ENCODE measurements around the gene PLEKHG2.
A peak's percentile ranks its signal among the peaks of the same experiment; 100 is the strongest.

Gene PLEKHG2

DNA sequence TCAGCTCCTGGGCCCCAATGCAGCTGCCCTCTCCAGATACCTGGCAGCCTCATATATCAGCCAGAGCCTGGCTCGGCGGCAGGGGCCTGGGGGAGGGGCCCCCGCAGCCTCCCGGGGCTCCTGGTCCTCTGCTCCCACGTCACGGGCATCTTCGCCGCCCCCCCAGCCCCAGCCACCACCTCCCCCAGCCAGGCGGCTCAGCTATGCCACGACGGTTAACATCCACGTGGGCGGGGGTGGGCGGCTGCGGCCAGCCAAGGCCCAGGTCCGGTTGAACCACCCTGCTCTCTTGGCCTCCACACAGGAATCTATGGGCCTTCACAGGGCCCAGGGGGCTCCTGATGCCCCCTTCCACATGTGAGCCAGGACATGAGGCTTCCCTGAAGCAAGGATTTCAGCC is 12.5 kb downstream of the PLEKHG2 start:
- DNase-seq (ENCODE audit: low spot score): no peak
- TF ChIP-seq, protein P1, sequence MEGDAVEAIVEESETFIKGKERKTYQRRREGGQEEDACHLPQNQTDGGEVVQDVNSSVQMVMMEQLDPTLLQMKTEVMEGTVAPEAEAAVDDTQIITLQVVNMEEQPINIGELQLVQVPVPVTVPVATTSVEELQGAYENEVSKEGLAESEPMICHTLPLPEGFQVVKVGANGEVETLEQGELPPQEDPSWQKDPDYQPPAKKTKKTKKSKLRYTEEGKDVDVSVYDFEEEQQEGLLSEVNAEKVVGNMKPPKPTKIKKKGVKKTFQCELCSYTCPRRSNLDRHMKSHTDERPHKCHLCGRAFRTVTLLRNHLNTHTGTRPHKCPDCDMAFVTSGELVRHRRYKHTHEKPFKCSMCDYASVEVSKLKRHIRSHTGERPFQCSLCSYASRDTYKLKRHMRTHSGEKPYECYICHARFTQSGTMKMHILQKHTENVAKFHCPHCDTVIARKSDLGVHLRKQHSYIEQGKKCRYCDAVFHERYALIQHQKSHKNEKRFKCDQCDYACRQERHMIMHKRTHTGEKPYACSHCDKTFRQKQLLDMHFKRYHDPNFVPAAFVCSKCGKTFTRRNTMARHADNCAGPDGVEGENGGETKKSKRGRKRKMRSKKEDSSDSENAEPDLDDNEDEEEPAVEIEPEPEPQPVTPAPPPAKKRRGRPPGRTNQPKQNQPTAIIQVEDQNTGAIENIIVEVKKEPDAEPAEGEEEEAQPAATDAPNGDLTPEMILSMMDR (IDR thresholded peaks at IDR 0.05; ENCODE audit: borderline replicate concordance, control extremely low read depth, extremely low read depth, insufficient read depth, missing control alignments): no peak
- in situ Hi-C loops (cut with MboI; ENCODE audit: low sequenced_read_pairs, unreplicated experiment): no loop called here

GRCh38 chr19:39425744-39426143 is 13.3 kb downstream of the PLEKHG2 start:
- DNase-seq (ENCODE audit: low spot score): no peak
- TF ChIP-seq, protein P1 (IDR thresholded peaks at IDR 0.05; ENCODE audit: borderline replicate concordance, control extremely low read depth, extremely low read depth, insufficient read depth, missing control alignments): no peak
- in situ Hi-C loops (cut with MboI; ENCODE audit: low sequenced_read_pairs, unreplicated experiment): no loop called here

GRCh38 chr19:39426170-39426569 is 13.7 kb downstream of the PLEKHG2 start:
- DNase-seq (ENCODE audit: low spot score): no peak
- TF ChIP-seq, protein P1 (IDR thresholded peaks at IDR 0.05; ENCODE audit: borderline replicate concordance, control extremely low read depth, extremely low read depth, insufficient read depth, missing control alignments): no peak

DNA sequence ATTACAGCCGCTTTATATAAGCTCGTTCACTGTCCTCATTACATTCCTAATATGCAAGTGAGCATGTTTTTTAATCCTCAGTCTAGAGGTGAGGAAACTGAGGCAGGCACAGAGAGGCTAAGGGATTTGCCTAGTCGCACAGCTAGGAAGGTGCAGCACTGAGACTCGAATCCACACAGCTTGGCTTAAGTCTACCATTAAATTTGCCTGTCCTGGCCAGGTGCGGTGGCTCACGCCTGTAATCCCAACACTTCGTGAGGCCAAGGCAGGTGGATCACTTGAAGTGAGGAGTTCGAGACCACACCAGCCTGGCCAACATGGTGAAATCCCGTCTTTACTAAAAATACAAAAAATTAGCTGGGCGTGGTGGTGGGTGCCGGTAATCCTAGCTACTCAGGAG is 15.2 kb downstream of the PLEKHG2 start:
- DNase-seq (ENCODE audit: low spot score): no peak
- in situ Hi-C loops (cut with MboI; ENCODE audit: low sequenced_read_pairs, unreplicated experiment): no loop called here
- TF ChIP-seq, protein P1 (IDR thresholded peaks at IDR 0.05; ENCODE audit: borderline replicate concordance, control extremely low read depth, extremely low read depth, insufficient read depth, missing control alignments): no peak

More at GRCh38 chr19:39426170-39426569, 13.7 kb downstream of the PLEKHG2 start:
- in situ Hi-C loops (cut with MboI; ENCODE audit: low sequenced_read_pairs, unreplicated experiment): no loop called here

DNA sequence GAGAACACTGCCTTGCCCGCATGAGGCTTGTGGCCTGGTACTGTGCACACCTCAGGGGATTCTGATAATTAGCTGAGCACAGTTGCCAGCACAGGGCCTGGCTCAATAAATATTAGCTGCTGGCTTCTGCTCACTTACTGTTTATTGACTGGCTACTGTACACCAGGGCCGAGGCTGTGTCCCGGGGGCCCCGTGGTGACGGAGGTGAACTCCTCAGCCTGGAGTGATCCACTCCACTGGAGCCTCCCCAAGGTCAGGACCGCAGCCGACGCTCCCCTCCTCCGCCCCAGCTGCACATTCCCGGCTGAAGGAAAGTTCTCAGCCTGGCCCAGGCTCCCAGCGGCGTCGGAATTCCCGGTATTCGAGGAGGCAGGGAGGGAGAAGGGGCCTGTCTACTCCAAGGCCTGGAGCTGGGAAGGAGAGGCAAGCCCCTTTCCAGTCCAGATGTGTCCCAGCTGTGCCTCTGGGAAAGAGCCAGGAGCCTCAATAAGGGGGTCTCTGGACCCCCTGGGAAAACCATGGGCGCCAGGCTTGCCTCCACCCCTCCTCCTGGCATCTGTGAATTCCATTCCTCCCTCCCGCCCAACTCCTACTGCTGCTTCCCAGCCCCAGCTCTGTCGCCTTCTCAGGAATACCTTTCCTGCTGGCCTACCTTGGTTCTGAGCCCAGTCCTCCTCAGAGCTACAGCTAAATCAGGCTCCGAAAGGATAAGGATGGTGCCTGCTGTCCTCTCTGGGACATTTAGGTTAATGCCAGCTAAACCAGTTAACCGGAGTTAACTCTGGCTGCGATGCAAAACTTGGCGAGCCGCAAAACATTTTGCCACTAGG is 16.0 kb downstream of the PLEKHG2 start:
- in situ Hi-C loops (cut with MboI; ENCODE audit: low sequenced_read_pairs, unreplicated experiment): no loop called here
- DNase-seq (ENCODE audit: low spot score): no peak
- TF ChIP-seq, protein P1 (IDR thresholded peaks at IDR 0.05; ENCODE audit: borderline replicate concordance, control extremely low read depth, extremely low read depth, insufficient read depth, missing control alignments): no peak

- TF ChIP-seq, protein P1 (IDR thresholded peaks at IDR 0.05; ENCODE audit: borderline replicate concordance, control extremely low read depth, extremely low read depth, insufficient read depth, missing control alignments): no peak
- peak; percentile 68 for DNase-seq (ENCODE audit: low spot score)
- in situ Hi-C loops (cut with MboI; ENCODE audit: low sequenced_read_pairs, unreplicated experiment): no loop called here
Measured at GRCh38 chr19:39430675-39431593, 18.5 kb downstream of the PLEKHG2 start.
